Activated CD4-positive, alpha-beta memory T cell treated with anti-CD3 and anti-CD28 coated beads, Interleukin-2, amount 10 ng/mL, durations not matched to agents 7 days and 5 days (primary cell): ENCODE results near the gene P2RX5. TPM values are rescaled to one million over a fixed set of nuclear protein-coding genes. Genes with fewer than 3 reads are reported as not detected.

ENCODE experiments used
- CTCF ChIA-PET: fragments of 350-600 bp; sonication (Branson Sonifier 250); formaldehyde crosslinking; loops from one replicate; lab custom pipeline; 2021; ENCODE audit warnings: antibody characterized with exemption, inconsistent platforms; lab: Charles Lee
- POLR2A ChIA-PET: fragments of 350-600 bp; sonication (Branson Sonifier 250); formaldehyde crosslinking; loops from one replicate; lab custom pipeline; 2021; ENCODE audit warnings: antibody characterized with exemption; lab: Charles Lee
- DNase-seq: peaks from one replicate; pipeline ENCODE4 v3.0.0-alpha.2; 2020
- H3K27ac Mint-ChIP-seq: one replicate; pipeline ENCODE4 v1.8.0; 2021; ENCODE audit warnings: mild to moderate bottlenecking, mixed read lengths
- H3K27me3 Mint-ChIP-seq: one replicate; pipeline ENCODE4 v1.8.0; 2021; ENCODE audit warnings: mixed read lengths
- H3K36me3 Mint-ChIP-seq: one replicate; pipeline ENCODE4 v1.8.0; 2021; ENCODE audit warnings: low read depth, mixed read lengths
- H3K4me1 Mint-ChIP-seq: one replicate; pipeline ENCODE4 v1.8.0; 2021; ENCODE audit warnings: mixed read lengths
- H3K4me3 Mint-ChIP-seq: one replicate; pipeline ENCODE4 v1.8.0; 2021; ENCODE audit warnings: mild to moderate bottlenecking, mixed read lengths
- H3K9me3 Mint-ChIP-seq: one replicate; pipeline ENCODE4 v1.8.0; 2021; ENCODE audit warnings: mixed read lengths
- total RNA-seq, 2 experiments: library from RNA; stranded (reverse); gene quantifications; one replicate each; pipeline ENCODE4 v1.2.3, GENCODE V29; 2021

Gene P2RX5
- total RNA-seq, 2 experiments from 2014 or later: 30.8 to 31.1 TPM

GRCh38 chr17:3626831-3627768, 68.9 kb downstream of the P2RX5 start:
- no peak for DNase-seq
- no peak overlapping the region for H3K27ac Mint-ChIP-seq
- no peaks in the 10 kb centered on the region for H3K9me3 Mint-ChIP-seq
- CTCF ChIA-PET: interaction anchor here (0.7 to 1.2 kb wide), 4 partner anchors 9 to 162 kb away, joined by 3 to 6 read pairs (median 4); partner anchors contain the start of genes CTNS and SHPK
- peaks cover 30% of the 10 kb centered on the region for H3K36me3 Mint-ChIP-seq
- POLR2A ChIA-PET: interaction anchor here (2.0 kb wide), 1 partner anchor 9 kb away, joined by 5 read pairs; the partner anchor contains the start of genes CTNS and SHPK
- H3K27me3 Mint-ChIP-seq: no peaks in the 10 kb centered on the region
- peaks cover 2% of the 10 kb centered on the region for H3K4me1 Mint-ChIP-seq
- no peak overlapping the region for H3K4me3 Mint-ChIP-seq

Other genes starting within 250 kb of the P2RX5 start
- gene SPATA22, start 224.3 kb downstream of the P2RX5 start, total RNA-seq: not detected
- gene ASPA, start 220.2 kb downstream of the P2RX5 start, total RNA-seq: not detected
- under 1 TPM; 0.13 to 0.43 TPM for gene TRPV3, start 138.3 kb downstream of the P2RX5 start, total RNA-seq
- gene TRPV1, start 86.7 kb downstream of the P2RX5 start, total RNA-seq: 1 to 10 TPM; 3.8 to 5.1 TPM
- 10 to 100 TPM; 10.4 TPM for gene SHPK, start 59.9 kb downstream of the P2RX5 start, total RNA-seq
- gene CTNS, start 59.4 kb downstream of the P2RX5 start, total RNA-seq: 10 to 100 TPM; 24.5 to 26.5 TPM
- 10 to 100 TPM; 23.2 to 25.0 TPM for gene TAX1BP3, start 27.6 kb downstream of the P2RX5 start, total RNA-seq
- gene EMC6, start 27.3 kb downstream of the P2RX5 start, total RNA-seq: 10 to 100 TPM; 40.4 to 41.6 TPM
- 10 to 100 TPM; 23.8 to 25.2 TPM for gene HASPIN, start 27.7 kb upstream of the P2RX5 start, total RNA-seq
- gene ITGAE, start 105.0 kb upstream of the P2RX5 start, total RNA-seq: 10 to 100 TPM; 20.0 to 22.0 TPM
- gene NCBP3, start 150.1 kb upstream of the P2RX5 start, total RNA-seq: 10 to 100 TPM; 42.8 to 43.9 TPM
- 1 to 10 TPM; 1.4 to 1.8 TPM for gene CAMKK1, start 196.9 kb upstream of the P2RX5 start, total RNA-seq
- gene P2RX1, start 220.3 kb upstream of the P2RX5 start, total RNA-seq: under 1 TPM; 0.45 to 0.65 TPM